ENCODE data around the gene SLC38A3. TPM values are rescaled to one million over a fixed set of nuclear protein-coding genes. Genes with fewer than 3 reads are reported as not detected.
A peak's percentile ranks its signal among the peaks of the same experiment; 100 is the strongest.

The SLC38A3 gene
- total and polyA plus RNA-seq, 9 of the 15 experiments (the other 6 are each of a cell fraction or from before 2014, with no cell fraction given) = 0.09 to 0.38 (median 0.16) TPM; not detected in 6

DNA sequence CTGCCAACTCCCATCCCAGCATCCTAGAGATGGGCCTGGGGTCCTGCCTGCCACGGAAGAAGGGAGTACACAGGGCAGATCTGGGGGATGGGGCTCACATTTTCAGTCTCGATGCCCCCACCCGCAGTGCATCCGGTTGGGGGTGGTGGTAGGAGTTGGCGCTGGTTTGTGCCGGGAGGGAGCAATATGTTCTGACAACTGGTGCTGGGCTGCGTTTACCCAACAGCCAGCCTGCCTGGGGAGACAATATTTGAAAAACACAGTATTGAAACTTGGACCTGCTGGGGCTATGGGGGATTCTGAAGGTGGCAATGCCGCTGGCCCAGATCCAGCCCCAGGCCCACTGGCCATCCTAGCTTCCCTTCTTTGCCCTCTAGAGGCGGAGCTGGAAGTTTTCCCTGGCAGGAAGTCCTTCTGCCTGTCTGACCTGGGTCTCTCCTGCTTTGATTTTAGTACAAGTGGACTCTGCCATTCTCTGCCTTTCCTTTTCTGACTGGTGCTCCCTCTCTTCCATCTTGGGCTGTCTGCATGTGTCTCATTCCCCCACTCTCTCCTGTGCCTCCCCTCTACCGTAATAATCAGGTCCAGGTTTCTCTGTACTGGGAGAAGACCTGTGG, 46.4 kb upstream of the SLC38A3 start:
- H3K4me2 ChIP-seq (ENCODE audit: insufficient read depth, low read length) = no peak overlapping the region
- H3K79me2 ChIP-seq (ENCODE audit: control insufficient read depth, insufficient read depth, low read length) = no peaks in the 10 kb centered on the region; the same call in 2 of the 3 replicates
- peak; percentile 64; the same call in 1 of the 2 replicates for TF ChIP-seq BCOR (IDR thresholded peaks at IDR 0.05)
- TF ChIP-seq KLF16 (IDR thresholded peaks at IDR 0.05) = no peak
- peak; percentile 52 for TF ChIP-seq RBM25 (IDR thresholded peaks at IDR 0.05; ENCODE audit: low read depth, low read length, severe bottlenecking)
- TF ChIP-seq RAD21 (CRISPR knock-in tag; conservative IDR thresholded peaks at IDR 0.05 in 1 of 2, IDR thresholded peaks at IDR 0.05 in 1 of 2) = no peak
- peak in 1 of 2 experiments; percentile 47; a peak in 1 of 4 replicates for TF ChIP-seq KDM1A (IDR thresholded peaks at IDR 0.05)
- H3K27ac ChIP-seq (ENCODE audit: extremely low read depth, low read depth, low read length) = no peak overlapping the region
- ATAC-seq (no peak), FAIRE-seq (no peak), DNase-seq (ENCODE audit: extremely low read depth in 1 of 4, low spot score in 3 of 4) (no peak)
- intact Hi-C loops (cut with micrococcal nuclease) (no loop called here), in situ Hi-C loops (cut with MboI) (no loop called here)
- no peaks in the 10 kb centered on the region for H3K36me3 ChIP-seq (ENCODE audit: control insufficient read depth, insufficient read depth, low read length)
- no peaks in the 10 kb centered on the region for H3K9me3 ChIP-seq (replicated peaks; ENCODE audit: control insufficient read depth, insufficient read depth, low read depth, low read length)
- ChIA-PET CTCF (ENCODE audit: low intra/inter-chr PET ratio) (no interaction called here), POLR2A (interaction anchor here (0.6 kb wide), 1 partner anchor 78 kb away, joined by 3 read pairs; no protein-coding TSS in a partner anchor)
- H3K27me3 ChIP-seq (ENCODE audit: control insufficient read depth in 2 of 2, insufficient read depth in 2 of 2, low read length in 2 of 2) = no peaks in the 10 kb centered on the region
- no peaks in the 10 kb centered on the region for H3K9me1 ChIP-seq (ENCODE audit: control insufficient read depth, insufficient read depth, low read length)
- no TSS peak for BruUV-seq (replicated peaks)
- H3K4me1 ChIP-seq (replicated peaks in 1 of 2; ENCODE audit: control insufficient read depth in 2 of 2, insufficient read depth in 2 of 2, low read length in 2 of 2) = peaks cover 9 to 58% of the 10 kb centered on the region in 2 experiments; a peak in 4 of 5 replicates
- WGBS (ENCODE audit: insufficient coverage, low coverage, missing lambda C conversion rate) = 56% methylated on average over 7 of the region's 10 CpGs
- H3K9ac ChIP-seq (ENCODE audit: insufficient read depth in 1 of 2, low read depth in 2 of 2, low read length in 2 of 2) = no peak overlapping the region; a peak in 1 of 4 replicates
- no peak overlapping the region for H3K4me3 ChIP-seq
- H4K20me1 ChIP-seq (replicated peaks; ENCODE audit: control insufficient read depth, insufficient read depth, low read length) = peaks cover 3% of the 10 kb centered on the region; the same call in 1 of the 2 replicates
- no peak overlapping the region for H2AFZ ChIP-seq (ENCODE audit: low read depth, low read length)

Data from K562 (cell line).